Fibroblast of skin of abdomen (primary cell): ENCODE results near the gene PRKAR2B.
"Not testable (repeated sequence)": the region's sequence is repeated elsewhere in the genome, so short reads cannot be mapped to it uniquely, and the experiment has no call there.

ENCODE experiments used
- DNase-seq: peaks from one replicate; pipeline ENCODE4 v3.0.0-alpha.2; 2013

PRKAR2B gene

GRCh38 chr7:107123392-107123791 is 78.9 kb downstream of the PRKAR2B start:
- no peak for DNase-seq

GRCh38 chr7:107125475-107125874 is 81.0 kb downstream of the PRKAR2B start:
- DNase-seq, result no peak

GRCh38 chr7:107128217-107128616 is 83.7 kb downstream of the PRKAR2B start:
- DNase-seq, result no peak

- DNase-seq, result no peak
These were observed 84.2 kb downstream of the PRKAR2B start for GRCh38 chr7:107128748-107129147.

- peak; percentile 12 for DNase-seq
These were observed 86.1 kb downstream of the PRKAR2B start for GRCh38 chr7:107130487-107131220.

GRCh38 chr7:107133396-107133795 is 88.9 kb downstream of the PRKAR2B start:
- DNase-seq, result no peak

- peak; percentile 12 for DNase-seq
These were observed 94.4 kb downstream of the PRKAR2B start for GRCh38 chr7:107138696-107139420.

GRCh38 chr7:107143875-107144274 is 99.4 kb downstream of the PRKAR2B start:
- DNase-seq, result not testable (repeated sequence)

GRCh38 chr7:107145067-107145838 is 100.7 kb downstream of the PRKAR2B start:
- no peak for DNase-seq

GRCh38 chr7:107147464-107148393 is 103.2 kb downstream of the PRKAR2B start:
- DNase-seq, result peak; percentile 24

GRCh38 chr7:107148721-107149120 is 104.2 kb downstream of the PRKAR2B start:
- no peak for DNase-seq

- DNase-seq, result no peak
These were observed 105.4 kb downstream of the PRKAR2B start for GRCh38 chr7:107149863-107150262.

GRCh38 chr7:107150375-107151073 is 106.0 kb downstream of the PRKAR2B start:
- peak; percentile 69 for DNase-seq

GRCh38 chr7:107151538-107151937 is 107.0 kb downstream of the PRKAR2B start:
- DNase-seq, result no peak

- DNase-seq, result peak; percentile 61
These were observed 107.5 kb downstream of the PRKAR2B start for GRCh38 chr7:107152011-107152410.

GRCh38 chr7:107154826-107155225 is 110.3 kb downstream of the PRKAR2B start:
- DNase-seq, result no peak

GRCh38 chr7:107155726-107156125 is 111.2 kb downstream of the PRKAR2B start:
- DNase-seq, result not testable (repeated sequence)

- no peak for DNase-seq
These were observed 112.6 kb downstream of the PRKAR2B start for GRCh38 chr7:107157091-107157490.

- no peak for DNase-seq
These were observed 113.5 kb downstream of the PRKAR2B start for GRCh38 chr7:107158028-107158427.

GRCh38 chr7:107160389-107160788 is 115.9 kb downstream of the PRKAR2B start:
- DNase-seq, result no peak

- no peak for DNase-seq
These were observed 116.9 kb downstream of the PRKAR2B start for GRCh38 chr7:107161415-107161814.
